AG04450 (cell line): Measurements from ENCODE around the gene GPR62. TPM values are rescaled to one million over a fixed set of nuclear protein-coding genes. Genes with fewer than 3 reads are reported as not detected.

Experiments
- CTCF ChIA-PET: fragments of 300-600, 350-600 bp; formaldehyde crosslinking; extraction: SDS; loops from one replicate; lab custom pipeline; 2022; ENCODE audit warnings: antibody characterized with exemption, inconsistent platforms; lab: Charles Lee
- POLR2A ChIA-PET: fragments of 350-600 bp; formaldehyde crosslinking; extraction: SDS; loops from one replicate; lab custom pipeline; 2021; ENCODE audit warnings: antibody characterized with exemption, inconsistent platforms; lab: Yijun Ruan, JAX
- DNase-seq: peaks from one replicate; pipeline ENCODE4 v3.0.0-alpha.2; 2011; ENCODE audit warnings: low read depth, low spot score
- H3K27ac ChIP-seq: one replicate; pipeline ENCODE4 v1.5.1; 2012; ENCODE audit warnings: low read depth, low read length, control low read depth
- H3K27me3 ChIP-seq: one replicate; pipeline ENCODE4 v1.6.0; 2012; ENCODE audit warnings: low read length; ENCODE audit not compliant: control insufficient read depth, insufficient read depth
- H3K4me3 ChIP-seq: 2 replicates; pipeline ENCODE4 v1.5.1; 2011; ENCODE audit warnings: mild to moderate bottlenecking, low read depth, low read length, control low read depth
- H3K9me3 ChIP-seq: 2 replicates; pipeline ENCODE4 v1.5.1; 2012; ENCODE audit warnings: low read length; ENCODE audit not compliant: control insufficient read depth, insufficient read depth
- CTCF ChIP-seq: IDR thresholded peaks from 2 replicates; pipeline ENCODE4 v1.5.1; 2011; ENCODE audit warnings: low read depth, low read length, control low read depth, inconsistent platforms
- polyA minus RNA-seq: library from RNA; depleted of rRNA, polyadenylated mRNA; stranded (reverse); fragments of >200 nt; gene quantifications from 2 replicates; pipeline ENCODE4 v1.2.3, GENCODE V29; 2011; rRNA and poly(A)+ RNA removed
- polyA plus RNA-seq: library from polyadenylated mRNA; depleted of rRNA; stranded (reverse); fragments of >200 nt; gene quantifications from 2 replicates; pipeline ENCODE4 v1.2.3, GENCODE V29; 2011; rRNA removed

GPR62 gene
- polyA plus RNA-seq (not detected in 2 replicates), polyA minus RNA-seq (not detected in 2 replicates)

GRCh38 chr3:51955175-51955892 is at the start of gene GPR62:
TSS of gene GPR62 (plus strand) at chr3:51955381. CDS start at chr3:51955653, 272 bp downstream.
- Histone ChIP-seq H3K4me3 (no peak within 1 kb of the TSS), H3K9me3 (no peaks in the 10 kb centered on the region; the same call in 1 of the 2 replicates), H3K27ac (no peak within 1 kb of the TSS), H3K27me3 (no peaks in the 10 kb centered on the region)
- DNase-seq = no peak
- no peak for TF ChIP-seq CTCF
- CTCF ChIA-PET = no interaction called here
- POLR2A ChIA-PET = no interaction called here

GRCh38 chr3:51908026-51908425 is 47.2 kb upstream of the GPR62 start:
- ChIA-PET CTCF (no interaction called here), POLR2A (no interaction called here)
- Histone ChIP-seq H3K9me3 (peaks cover 3% of the 10 kb centered on the region; the same call in 1 of the 2 replicates), H3K27ac (no peak overlapping the region), H3K4me3 (no peak overlapping the region), H3K27me3 (no peaks in the 10 kb centered on the region)
- no peak for DNase-seq
- no peak for TF ChIP-seq CTCF

- ChIA-PET POLR2A (no interaction called here), CTCF (no interaction called here)
- DNase-seq = no peak
- Histone ChIP-seq H3K9me3 (no peaks in the 10 kb centered on the region), H3K27ac (no peak overlapping the region), H3K4me3 (no peak overlapping the region), H3K27me3 (no peaks in the 10 kb centered on the region)
- no peak for TF ChIP-seq CTCF
These were observed 38.8 kb upstream of the GPR62 start for GRCh38 chr3:51916418-51916817.

- ChIA-PET POLR2A (no interaction called here), CTCF (no interaction called here)
- H3K27ac ChIP-seq = no peak overlapping the region
- H3K4me3 ChIP-seq = no peak overlapping the region
- no peaks in the 10 kb centered on the region for H3K9me3 ChIP-seq
- TF ChIP-seq CTCF = no peak
- DNase-seq = no peak
- no peaks in the 10 kb centered on the region for H3K27me3 ChIP-seq
These were observed 34.1 kb upstream of the GPR62 start for GRCh38 chr3:51921081-51921578.
